HuH-7.5 (cell line): ENCODE data around the gene PSMD5.

Source experiments
- DNase-seq: peaks from one replicate; pipeline ENCODE4 v3.0.0; 2011; ENCODE audit warnings: low spot score

PSMD5 gene

DNA sequence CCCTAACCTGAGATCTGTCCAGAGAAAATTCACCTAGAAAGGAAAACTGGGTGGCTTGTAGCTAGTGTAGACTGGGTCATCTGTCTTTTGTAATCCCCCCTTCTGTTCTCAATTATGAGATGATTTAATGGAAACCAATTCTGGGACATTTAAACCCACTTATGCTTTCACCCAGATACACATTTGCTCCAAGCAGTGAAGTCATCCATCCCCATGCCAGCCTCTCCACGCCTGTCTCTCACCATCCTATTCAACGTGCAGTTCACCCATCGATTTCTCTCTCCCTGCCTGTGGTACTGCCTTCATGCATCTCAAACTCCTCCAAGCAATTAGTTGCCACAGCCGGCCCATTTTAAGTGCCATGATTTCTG, 32.5 kb upstream of the PSMD5 start:
- DNase-seq, result no peak

DNA sequence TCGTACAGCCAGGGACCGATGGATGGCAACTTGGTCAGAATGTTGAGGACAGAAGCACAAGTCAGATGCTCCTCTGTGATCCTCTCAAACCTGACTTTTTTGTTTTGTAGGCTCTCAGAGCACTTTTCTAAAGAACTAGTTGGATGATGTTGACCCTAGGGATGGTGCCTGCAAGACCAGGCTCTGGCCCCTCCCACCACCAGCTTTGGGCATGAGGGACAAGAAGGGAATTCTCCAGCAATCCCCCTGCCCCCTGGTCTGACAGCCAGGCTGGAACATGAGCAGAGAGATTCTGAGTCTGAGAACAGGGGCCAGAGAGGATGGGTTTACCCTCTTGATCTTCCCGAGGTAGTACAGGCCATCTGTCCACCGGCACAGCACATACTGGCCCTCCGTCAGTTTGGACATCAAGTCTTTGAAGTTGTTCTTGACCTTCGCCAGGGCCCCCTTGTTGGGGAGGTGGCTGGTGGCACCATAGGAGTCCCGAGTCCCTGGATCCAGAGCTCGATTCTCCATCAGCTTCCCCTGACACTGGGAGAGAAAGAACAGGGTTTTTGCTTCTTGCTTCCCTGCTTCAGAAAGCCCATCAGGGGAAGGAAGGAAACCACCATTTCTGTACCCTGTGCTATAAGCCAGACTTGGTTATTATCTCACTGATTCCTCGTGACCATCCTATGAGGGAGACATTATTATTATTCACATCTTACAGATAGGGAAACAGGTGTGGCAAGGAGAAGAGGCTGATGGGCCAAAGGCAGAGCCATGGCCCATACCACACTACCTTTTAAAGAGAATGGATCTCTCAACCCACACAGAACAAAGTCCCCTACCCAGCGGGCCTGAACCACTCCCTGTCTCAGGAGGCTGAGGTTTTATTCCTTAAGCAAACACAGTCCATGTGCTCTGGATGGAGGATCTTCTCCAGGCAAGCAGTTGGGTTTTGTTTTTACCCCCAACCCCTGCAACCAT, 31.8 kb upstream of the PSMD5 start:
- DNase-seq, result no peak

DNA sequence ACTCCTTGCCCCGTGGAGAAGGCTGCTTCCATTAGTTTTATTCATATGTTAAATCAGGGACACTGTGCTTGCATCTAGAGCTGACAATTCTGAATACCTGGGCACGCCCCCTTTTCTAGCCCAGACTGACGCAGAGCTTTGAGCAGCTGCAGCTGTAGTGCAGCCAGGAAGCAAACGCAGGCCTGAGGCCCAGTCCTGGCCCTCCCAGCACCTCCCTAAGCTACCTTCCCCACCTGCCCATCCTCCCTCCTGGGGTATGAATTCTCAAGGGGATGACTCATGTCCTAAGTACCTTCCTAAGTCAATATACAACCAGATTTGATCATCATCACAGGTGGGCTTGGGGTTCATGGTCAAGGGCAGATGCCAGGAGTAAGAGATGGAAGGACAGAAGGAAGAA, 30.8 kb upstream of the PSMD5 start:
- no peak for DNase-seq

DNA sequence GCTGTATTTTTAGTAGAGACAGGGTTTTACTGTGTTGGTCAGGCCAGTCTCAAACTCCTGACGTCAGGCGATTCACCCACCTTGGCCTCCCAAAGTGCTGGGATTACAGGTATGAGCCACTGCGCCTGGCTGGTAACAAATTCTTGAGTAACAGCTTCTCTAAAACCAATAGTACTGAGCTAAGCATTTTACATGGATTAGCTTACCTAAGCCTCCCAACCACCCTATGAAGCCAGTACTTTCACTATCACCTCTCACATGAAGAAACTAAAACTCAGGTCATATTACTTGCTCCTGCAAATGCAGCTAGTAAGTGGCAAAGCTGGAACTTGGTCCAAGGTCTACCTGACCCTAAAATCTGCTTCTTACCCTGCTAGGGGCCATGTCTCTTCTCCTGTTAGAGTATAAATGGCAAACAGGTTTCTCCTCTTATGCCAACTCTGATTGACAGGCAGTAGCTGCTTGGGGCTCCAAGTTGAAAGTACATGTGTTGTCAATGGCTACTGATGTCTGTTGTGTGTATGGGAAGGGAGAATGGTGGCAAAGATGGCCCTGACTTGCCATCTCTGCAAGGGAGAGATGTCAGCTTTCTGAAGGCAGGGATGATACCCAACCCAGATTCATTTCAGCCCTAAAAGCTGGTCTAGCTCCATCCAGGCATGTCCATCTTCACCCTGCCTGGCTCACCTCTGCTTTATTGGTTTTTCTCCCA, 30.2 kb upstream of the PSMD5 start:
- DNase-seq, result no peak

DNA sequence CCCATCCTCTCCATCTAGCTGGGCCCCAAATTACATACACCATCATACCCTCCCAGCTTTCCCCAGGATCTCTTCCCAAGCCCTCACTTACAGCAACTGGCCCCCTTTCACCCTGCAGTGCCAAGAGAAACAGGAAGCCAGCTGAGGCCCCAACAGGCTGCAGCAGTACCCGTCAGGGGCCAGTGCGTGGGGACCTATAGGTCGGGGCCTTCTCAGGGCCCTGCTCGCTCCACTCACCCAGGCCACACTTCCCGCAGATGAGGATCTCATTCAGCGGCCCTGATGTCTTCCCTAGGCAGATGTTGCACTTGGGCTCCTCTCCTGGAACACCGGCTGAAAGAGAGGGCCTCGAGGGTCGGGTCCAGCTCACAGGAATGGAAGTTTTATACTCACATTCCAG, 27.5 kb upstream of the PSMD5 start:
- no peak for DNase-seq

DNA sequence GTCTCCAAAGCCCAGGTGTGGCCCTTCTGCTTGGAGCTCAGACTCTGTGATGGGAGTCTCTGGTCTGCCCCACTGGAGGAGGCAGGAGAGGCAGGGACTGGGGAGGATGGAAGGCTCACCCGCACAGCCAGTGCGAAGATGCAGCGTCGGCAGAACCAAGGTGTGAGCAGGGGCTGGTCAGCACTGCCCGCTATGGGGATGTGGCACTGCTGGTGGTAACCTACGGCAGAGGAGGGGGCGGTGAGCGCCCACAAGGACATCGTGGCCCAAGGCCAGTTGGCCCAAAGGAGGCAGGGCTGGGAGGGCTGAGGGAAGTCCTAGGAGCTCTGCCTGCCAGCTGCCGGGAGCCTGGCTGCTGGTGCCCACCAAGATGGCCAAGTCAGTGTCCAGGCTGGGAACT, 27.0 kb upstream of the PSMD5 start:
- no peak for DNase-seq

DNA sequence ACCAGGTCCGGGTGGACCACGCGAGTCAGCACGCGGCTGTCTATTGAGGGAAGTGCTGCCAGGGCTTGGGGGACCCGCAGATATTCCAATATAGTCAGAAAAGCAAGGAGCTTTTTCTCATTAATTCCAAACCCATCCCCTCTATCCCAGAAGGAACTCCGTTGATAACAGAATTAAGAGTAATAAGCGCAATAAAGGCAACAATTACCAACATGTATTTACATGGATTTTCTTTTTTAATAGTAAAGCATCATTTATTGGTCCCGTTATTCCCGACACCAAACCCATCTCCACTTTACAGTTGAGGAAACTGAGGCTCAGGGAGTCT, 26.6 kb upstream of the PSMD5 start:
- DNase-seq, result no peak

DNA sequence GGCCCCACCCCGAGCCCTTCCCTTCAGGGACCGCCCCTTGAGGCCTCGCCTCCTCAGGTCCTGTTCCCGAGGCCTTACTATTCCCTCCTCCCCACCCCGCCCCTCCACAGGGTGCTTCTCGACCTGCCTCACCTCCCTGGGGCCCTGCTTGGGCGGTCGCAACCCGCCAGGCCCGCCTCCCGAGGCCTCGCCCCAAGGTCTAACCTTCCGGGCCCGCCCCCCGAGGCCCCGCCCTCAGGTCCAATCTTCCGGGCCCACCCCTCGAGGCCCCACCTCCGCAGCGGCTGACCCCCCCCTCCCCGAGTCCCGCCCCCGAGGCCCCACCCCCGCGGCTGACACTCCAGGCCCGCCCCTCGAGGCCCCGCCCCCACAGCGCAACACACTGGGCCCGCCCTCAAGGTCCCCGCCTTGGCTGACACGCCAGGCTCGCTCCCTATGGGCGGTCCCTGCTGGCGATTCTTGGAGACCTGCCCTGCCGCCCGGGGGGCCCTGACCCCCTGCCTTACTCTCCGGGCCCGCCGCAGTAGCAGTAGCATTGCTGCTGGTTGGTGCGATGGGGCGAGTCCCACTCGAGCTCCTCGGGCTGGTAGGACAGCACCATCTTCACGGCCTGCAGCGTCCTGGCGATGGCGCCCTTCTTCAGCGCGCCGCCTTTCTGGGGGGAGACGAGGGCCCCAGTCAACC, 26.1 kb upstream of the PSMD5 start:
- peak; percentile 83 for DNase-seq

DNA sequence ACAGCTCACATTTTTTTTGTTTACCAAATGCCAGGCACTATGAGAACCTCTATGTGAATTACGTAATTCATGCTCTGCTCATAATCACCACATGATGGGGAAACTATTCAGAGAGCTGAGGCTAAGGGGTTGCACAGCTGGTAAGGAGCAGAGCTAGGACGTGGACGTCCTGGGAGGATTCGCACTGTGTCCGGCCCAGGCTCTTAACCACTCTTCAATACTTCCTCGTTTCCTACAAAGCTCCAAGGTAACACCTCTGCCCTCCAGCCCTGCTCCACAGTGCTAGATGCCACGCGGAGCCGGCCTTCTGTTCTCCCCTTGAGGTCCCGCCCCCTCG, 25.6 kb upstream of the PSMD5 start:
- no peak for DNase-seq

DNA sequence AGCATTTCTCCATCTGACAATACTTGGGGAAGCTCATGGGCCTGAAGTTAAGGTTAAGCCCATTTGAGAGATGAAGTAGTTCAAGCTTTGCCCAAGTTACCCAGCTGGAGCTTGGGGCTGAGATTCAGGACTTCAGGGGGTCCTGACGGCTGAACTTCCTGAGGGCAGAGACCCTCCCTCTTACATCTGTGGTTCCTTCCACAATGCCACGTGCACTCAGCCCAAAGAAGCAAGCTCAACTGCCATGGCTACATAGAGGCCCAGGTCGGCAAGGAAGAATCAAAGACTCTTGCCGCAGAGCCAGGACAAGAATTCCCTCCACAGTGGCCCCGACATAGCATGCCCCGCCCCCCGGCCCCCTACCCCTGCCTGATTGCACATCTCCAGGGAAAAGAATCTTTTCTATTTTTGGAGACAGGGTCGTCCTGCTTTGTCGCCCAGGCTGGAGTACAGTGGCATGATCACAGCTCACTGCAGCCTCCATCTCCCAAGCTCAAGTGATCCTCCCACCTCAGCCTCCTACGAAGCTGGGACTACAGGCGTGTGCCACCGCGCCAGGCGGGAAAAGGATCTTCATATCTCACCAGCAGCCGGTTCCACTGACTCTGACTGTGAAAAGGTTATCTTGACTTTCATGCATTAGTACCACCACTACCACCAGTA, 25.1 kb upstream of the PSMD5 start:
- DNase-seq, result no peak

DNA sequence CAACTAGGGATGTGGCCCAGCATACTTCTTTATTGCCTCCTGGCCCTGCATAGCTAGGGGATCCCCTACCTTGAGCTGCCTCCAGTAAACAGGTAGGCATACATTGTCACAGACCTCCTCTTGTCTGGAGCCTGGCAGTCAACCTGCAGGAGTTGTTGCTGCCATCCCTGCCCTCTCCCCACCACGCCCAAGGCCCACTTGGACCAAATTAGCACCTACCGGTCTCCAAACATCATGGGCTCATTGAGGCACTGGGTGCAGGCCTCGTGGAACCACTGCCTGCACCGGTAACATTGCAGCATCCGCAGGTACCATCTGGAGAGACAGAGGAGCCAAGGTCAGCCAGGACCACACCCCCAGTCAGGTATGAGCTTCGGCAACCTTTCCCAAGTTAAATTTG, 23.9 kb upstream of the PSMD5 start:
- no peak for DNase-seq

DNA sequence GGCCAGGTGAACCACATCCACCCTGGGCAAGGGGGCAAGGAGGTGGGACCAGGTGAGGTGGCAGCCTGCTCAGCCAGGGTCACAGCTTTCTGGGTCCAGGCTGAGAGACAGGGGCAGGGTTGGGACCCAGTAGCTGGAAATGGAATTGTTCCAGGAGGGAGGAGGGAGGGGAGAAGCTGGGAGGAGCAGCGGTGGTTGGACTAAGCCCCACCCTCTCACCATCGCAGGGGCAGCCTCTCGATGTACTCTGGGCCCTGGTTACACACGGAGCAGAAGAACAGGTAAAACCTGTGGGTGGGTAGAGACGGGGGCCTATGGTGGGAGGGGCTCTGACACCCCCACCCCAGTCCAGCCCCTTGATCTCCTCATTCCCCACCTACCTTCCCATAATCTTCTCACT, 23.1 kb upstream of the PSMD5 start:
- no peak for DNase-seq

DNA sequence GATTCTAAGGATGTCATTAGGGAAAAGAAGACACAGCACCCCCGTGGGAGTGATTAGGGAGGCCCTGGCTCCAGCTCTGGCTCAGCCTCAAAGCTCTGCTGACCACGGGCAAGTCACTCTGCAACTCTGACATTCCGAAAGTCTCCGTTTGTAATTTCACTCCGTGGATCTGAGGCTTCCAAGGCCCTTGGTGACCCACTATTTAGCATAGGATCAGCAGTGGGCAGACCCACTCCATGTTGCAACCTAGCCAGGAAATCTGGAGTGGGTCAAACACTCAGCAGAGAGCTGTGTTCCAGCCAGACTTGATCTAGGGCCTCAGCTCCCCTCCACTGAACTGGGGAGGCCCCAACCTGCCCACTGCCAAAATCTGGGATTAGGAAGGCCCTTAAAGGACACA, 22.5 kb upstream of the PSMD5 start:
- no peak for DNase-seq

DNA sequence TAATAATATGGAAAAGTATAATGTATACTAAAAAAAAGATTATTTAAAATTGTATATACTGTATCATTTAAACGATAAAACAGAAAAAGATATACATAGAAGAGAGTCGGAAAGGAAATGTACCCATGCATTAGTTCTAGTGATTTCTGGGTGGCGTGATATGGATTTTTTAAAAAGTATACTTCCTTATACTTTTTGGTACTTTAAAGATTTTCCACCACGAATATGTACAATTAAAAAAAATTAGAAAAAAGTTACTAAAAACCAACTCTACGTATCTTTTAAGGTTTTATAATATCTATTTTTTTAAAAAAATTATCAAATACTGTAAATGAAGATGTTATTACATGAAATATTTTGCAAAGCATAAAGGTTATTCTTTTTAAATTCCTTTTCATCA, 22.0 kb upstream of the PSMD5 start:
- no peak for DNase-seq

DNA sequence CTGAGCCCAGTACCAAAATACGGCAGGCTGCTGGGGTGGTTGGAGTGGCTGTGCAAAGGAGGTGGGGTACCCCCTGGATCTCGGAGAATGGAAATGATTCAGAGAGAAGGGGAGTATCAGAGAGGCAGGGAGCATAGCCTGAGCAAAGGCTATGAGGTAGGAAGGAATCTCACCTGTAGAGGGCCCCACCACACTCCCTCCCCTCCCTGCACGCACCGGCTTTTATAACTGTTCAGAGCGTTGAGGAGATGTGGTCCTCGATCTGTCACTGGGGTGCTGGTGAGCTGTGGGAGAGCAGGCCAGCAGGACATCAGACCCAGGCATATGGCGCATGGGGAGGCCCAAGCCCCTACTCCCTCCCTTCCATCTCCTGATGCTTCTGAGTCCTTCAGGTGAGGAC, 21.1 kb upstream of the PSMD5 start:
- DNase-seq, result no peak

DNA sequence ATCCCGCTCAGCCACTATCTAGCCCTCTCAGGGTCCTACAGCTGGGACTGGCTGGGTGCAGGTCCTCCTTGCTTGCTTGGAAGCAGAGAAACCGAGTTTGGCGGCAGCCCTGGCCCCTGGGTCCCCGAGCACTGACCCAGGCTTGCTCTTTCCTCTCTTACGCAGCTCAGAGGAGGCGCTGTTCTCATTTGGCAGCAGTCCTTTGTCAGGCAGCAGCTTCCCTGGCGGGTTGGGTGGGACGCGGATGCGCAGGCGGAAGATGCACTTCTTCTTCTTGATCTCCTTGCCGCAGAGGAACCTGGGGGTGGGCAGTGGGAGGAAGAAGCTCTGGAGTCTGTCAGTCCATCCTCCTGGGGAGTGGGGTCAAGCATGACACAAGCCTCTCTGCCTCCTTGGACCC, 19.7 kb upstream of the PSMD5 start:
- no peak for DNase-seq

DNA sequence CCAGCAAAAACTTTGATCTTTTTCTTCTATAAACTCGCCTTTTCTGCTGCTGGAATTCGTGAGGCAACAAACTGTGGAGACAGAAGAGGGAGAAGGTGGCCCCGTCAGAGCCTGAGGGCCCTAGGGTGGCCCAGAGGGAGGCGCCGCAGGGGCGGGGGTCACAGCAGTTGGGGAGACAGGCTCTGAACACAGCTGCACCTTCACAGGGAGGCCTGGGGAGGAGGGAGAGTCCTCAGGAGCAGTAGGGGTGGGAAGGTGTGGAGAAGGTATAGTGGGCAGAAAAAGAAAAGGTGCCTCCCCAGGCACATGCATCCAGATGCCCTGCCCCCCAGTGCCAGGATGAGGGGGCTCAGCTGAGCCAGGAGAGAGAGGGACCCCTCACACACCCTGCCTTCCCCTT, 19.2 kb upstream of the PSMD5 start:
- DNase-seq, result no peak

DNA sequence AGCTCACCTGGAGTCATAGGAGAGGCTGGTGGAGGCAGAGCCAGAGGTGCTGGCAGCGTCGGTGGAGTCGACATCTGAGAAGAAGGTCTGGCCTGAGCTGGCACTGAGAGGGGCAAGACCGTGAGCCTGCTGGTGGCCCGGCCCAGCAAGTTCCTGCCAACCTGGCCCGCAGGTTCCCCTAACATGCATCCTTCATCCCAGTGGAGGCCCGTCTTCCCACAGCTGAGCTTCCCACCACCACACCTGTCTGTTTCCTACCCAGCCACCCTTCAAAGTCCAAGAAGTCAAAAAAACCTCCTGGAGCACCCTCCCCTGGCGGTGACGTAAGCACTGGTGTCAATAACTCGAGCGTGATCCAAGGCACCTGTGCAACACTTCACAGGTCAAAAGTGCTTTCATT, 17.4 kb upstream of the PSMD5 start:
- DNase-seq, result no peak

DNA sequence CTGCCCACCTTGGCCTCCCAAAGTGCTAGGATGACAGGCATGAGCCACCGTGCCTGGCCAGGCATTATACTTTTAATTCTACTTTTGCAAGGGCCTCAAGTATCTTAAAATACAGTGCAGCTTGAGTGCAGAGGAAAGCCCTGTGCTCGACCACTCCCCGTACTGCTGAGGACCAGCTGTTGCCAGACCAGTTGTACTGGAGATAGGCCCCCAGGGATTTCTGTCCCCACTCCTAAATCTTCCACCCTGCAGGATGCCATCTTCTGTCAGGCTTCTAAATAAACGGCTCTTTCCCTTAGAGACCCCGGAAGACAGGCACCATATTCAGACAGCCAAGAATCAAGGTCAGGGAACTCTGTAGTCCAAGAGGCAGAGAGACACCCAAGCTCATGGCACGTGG, 16.6 kb upstream of the PSMD5 start:
- DNase-seq, result no peak

DNA sequence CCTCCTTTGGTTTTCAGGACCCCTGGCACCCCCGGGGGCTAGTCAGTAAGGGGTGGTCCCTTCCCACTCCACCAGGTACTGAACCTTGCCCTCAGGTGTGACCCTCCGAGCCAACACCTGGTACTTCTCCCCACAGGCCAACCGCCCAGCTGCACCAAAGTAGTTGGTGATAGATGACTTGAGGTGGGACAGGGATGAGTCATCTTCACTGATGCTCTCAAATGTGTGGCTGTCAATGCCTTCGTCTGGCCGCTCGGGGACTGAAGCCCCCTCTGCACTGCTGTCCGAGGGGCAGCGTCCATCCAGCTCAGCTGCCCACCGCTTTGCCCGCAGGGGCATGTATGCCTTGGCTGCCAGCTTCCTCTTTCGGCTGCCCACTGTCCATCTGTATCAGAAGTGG, 15.2 kb upstream of the PSMD5 start:
- no peak for DNase-seq

DNA sequence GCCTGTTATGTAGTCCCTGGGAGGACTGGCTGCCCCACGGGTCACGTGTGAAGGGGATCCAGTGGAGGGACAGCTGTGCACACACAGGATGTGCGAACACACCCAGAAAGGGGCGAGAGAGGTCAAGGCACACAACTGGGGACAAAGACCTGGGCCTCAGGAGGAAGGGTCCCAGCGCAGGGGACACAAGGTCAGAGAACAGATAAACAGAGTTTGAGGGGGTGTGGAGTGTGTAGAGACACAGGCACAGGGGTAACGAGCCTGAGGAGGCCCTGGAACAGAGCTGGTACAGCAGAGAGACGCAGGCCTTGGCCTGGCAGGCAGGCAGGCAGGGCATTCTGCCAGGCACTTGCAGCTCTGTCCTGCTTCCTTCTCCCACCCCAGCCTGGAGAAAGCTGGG, 14.8 kb upstream of the PSMD5 start:
- DNase-seq, result no peak

DNA sequence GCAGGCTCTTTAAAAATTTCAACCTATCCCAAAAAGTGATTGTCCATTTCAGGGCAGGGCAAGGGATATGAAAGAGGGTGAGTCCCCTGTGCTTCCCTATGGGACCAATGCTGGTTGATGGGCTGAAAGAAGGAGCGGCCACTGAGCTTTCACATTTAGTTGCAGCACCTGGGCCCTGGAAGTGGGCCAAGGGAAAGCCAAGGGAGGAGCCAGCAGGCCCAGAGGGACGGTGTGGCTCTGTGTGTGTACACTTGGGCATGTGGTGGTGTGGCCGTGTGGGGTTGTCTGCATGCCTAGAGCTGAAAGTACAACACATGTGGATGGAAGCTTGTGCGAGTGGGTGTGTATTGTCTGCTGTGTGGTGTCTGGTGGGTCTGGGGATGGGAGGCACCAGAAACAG, 14.0 kb upstream of the PSMD5 start:
- no peak for DNase-seq
